HL-60 (cell line): ENCODE results near the gene BCL11A.

ENCODE experiments used
- DNase-seq, 2 experiments: peaks; one replicate each; pipeline ENCODE4 v3.0.0-alpha.2; 2010 to 2020; ENCODE audit warnings: low read depth in 1 of 2, low spot score in 1 of 2
- H3K27ac ChIP-seq: fragments of 250-450 bp; sonication (Bioruptor Pico); replicated peaks from 2 replicates; pipeline ENCODE4 v1.5.1; 2020; ENCODE audit warnings: mild to moderate bottlenecking, moderate library complexity
- H3K27me3 ChIP-seq: fragments of 250-450 bp; sonication (Bioruptor Pico); 2 replicates; pipeline ENCODE4 v1.5.1; 2021; ENCODE audit warnings: mild to moderate bottlenecking, moderate library complexity; ENCODE audit not compliant: insufficient read depth, poor library complexity, severe bottlenecking
- H3K4me3 ChIP-seq: replicated peaks from 2 replicates; pipeline ENCODE4 v1.5.1; 2011; ENCODE audit warnings: mild to moderate bottlenecking, control low read depth, low read length; ENCODE audit not compliant: insufficient read depth
- CTCF ChIP-seq: IDR thresholded peaks from one replicate; pipeline ENCODE4 v1.5.1; 2011; ENCODE audit warnings: low read length, control low read depth, inconsistent platforms; ENCODE audit not compliant: insufficient read depth
- GABPA ChIP-seq: IDR thresholded peaks from 2 replicates; pipeline ENCODE4 v1.6.1; 2012; ENCODE audit warnings: low read depth
- POLR2AphosphoS5 ChIP-seq: IDR thresholded peaks from 2 replicates; pipeline ENCODE4 v1.6.1; 2012; ENCODE audit warnings: low read depth
- REST ChIP-seq: IDR thresholded peaks from 2 replicates; pipeline ENCODE4 v1.6.1; 2012; ENCODE audit warnings: low read depth; ENCODE audit not compliant: insufficient replicate concordance
- SPI1 ChIP-seq: IDR thresholded peaks from 2 replicates; pipeline ENCODE4 v1.6.1; 2012; ENCODE audit warnings: low read depth, mild to moderate bottlenecking, borderline replicate concordance

The BCL11A gene

GRCh38 chr2:60589104-60589503 is 35.6 kb upstream of the BCL11A start:
- no peak for DNase-seq
- no peak for TF ChIP-seq CTCF
- no peak for TF ChIP-seq SPI1
- TF ChIP-seq GABPA, result no peak
- TF ChIP-seq POLR2AphosphoS5, result no peak
- TF ChIP-seq REST, result no peak
- no peak overlapping the region for H3K4me3 ChIP-seq
- H3K27ac ChIP-seq, result no peak overlapping the region
- H3K27me3 ChIP-seq, result no peaks in the 10 kb centered on the region

GRCh38 chr2:60586081-60586480 is 32.6 kb upstream of the BCL11A start:
- Histone ChIP-seq H3K27ac (no peak overlapping the region), H3K27me3 (no peaks in the 10 kb centered on the region), H3K4me3 (no peak overlapping the region)
- TF ChIP-seq POLR2AphosphoS5, result no peak
- no peak for TF ChIP-seq CTCF
- TF ChIP-seq SPI1, result no peak
- no peak for TF ChIP-seq GABPA
- no peak for TF ChIP-seq REST
- no peak for DNase-seq

- DNase-seq, result no peak
- no peak overlapping the region for H3K27ac ChIP-seq
- TF ChIP-seq GABPA, result no peak
- no peak for TF ChIP-seq POLR2AphosphoS5
- no peak for TF ChIP-seq REST
- TF ChIP-seq CTCF, result no peak
- TF ChIP-seq SPI1, result no peak
- H3K4me3 ChIP-seq, result no peak overlapping the region
- H3K27me3 ChIP-seq, result no peaks in the 10 kb centered on the region
Observed at GRCh38 chr2:60585276-60585675, 31.8 kb upstream of the BCL11A start.
